DND-41 (cell line): ENCODE results near the gene FPR2.
"Not testable (repeated sequence)": the region's sequence is repeated elsewhere in the genome, so short reads cannot be mapped to it uniquely, and the experiment has no call there.

Experiments used
- CTCF ChIP-seq: IDR thresholded peaks from 2 replicates; pipeline ENCODE4 v1.5.1; 2012; ENCODE audit warnings: borderline replicate concordance, low read length, moderate library complexity, mild to moderate bottlenecking; ENCODE audit not compliant: poor library complexity, severe bottlenecking; ENCODE audit errors: extremely low read depth
- EZH2 ChIP-seq: IDR thresholded peaks from 3 replicates; pipeline ENCODE4 v1.6.1; 2012; ENCODE audit warnings: borderline replicate concordance, low read depth, mild to moderate bottlenecking, moderate library complexity, low read length, inconsistent platforms; ENCODE audit not compliant: severe bottlenecking

- not testable (repeated sequence) for TF ChIP-seq CTCF, EZH2
These were observed 22.5 kb upstream of the FPR2 start for GRCh38 chr19:51738523-51738922.
